ENCODE results near the gene NEK10.

DNA sequence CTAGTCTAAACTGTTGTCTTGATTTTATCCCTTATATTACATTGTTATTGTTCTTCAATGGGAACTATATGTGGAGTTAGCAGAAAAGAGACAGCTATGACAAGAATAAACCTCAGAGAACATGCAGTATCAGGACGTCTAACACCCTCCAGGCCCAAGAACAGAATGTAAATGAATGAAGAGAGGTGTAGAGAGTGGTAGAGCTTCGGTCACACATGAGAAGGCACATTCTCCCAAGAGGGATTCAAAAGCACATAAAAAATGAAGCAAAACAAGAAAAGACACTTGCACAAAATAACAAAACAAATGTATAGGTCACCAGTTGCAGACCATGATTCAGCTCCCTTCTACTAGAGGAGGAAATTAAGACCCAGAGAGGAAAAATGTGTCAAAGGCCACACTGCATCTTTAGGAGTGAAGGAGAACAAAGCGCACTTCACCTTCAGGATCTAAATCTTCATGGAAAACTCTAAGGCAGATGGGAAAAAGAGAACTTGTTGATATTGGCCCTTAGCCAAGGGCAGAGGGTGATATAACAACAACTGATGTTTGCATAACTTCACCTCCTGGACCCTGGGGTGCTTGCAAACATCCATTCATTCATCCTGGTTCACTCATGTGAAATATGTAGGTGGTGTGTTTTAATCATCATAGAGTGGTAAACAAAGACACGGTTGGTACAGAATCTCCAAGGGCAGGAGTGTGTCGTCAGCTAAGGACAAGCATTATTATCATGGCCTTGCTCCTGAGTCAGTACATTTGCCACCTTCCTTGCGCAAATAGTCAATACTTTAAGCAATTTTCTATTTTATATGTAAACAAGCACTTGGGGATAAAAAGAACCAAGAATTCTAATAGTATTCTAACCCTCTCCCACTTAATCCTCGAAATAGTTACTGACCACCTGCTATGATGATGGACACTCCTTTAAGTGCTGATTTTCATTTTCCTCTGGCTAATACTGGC is 8.8 kb downstream of the NEK10 start:
- TF ChIP-seq, protein P1, sequence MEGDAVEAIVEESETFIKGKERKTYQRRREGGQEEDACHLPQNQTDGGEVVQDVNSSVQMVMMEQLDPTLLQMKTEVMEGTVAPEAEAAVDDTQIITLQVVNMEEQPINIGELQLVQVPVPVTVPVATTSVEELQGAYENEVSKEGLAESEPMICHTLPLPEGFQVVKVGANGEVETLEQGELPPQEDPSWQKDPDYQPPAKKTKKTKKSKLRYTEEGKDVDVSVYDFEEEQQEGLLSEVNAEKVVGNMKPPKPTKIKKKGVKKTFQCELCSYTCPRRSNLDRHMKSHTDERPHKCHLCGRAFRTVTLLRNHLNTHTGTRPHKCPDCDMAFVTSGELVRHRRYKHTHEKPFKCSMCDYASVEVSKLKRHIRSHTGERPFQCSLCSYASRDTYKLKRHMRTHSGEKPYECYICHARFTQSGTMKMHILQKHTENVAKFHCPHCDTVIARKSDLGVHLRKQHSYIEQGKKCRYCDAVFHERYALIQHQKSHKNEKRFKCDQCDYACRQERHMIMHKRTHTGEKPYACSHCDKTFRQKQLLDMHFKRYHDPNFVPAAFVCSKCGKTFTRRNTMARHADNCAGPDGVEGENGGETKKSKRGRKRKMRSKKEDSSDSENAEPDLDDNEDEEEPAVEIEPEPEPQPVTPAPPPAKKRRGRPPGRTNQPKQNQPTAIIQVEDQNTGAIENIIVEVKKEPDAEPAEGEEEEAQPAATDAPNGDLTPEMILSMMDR (IDR thresholded peaks at IDR 0.05; ENCODE audit: low read length): no peak
- no peak for TF ChIP-seq EZH2 (optimal IDR thresholded peaks at IDR 0.05; ENCODE audit: low read depth, low read length)

Data from MM.1S (cell line).